Adrenal gland (tissue), 12 donors: ENCODE results near the gene RAB20. TPM values are rescaled to one million over a fixed set of nuclear protein-coding genes. Genes with fewer than 3 reads are reported as not detected.

Source experiments
- DNase-seq, 7 donors: peaks; one replicate each; pipeline ENCODE4 v3.0.0-alpha.2; 2019 to 2020
- H3K27ac ChIP-seq, 5 donors: fragments of 200-600 bp; sonication (generic) in 4 of 5; 1 replicate in 3 of 5; 2 replicates in 2 of 5; pipeline versions ENCODE4 v1.5.1 to v1.8.0; 2016 to 2020; ENCODE audit warnings: mild to moderate bottlenecking in 1 of 5
- H3K27me3 ChIP-seq: fragments of 200-600 bp; 2 replicates; pipeline ENCODE4 v1.8.0; 2021
- H3K36me3 ChIP-seq, 2 donors: fragments of 200-600 bp; replicated peaks in 1 of 2; 1 replicate in 1 of 2; 2 replicates in 1 of 2; pipeline versions ENCODE4 v1.5.1 to v1.8.0; 2018 to 2022
- H3K4me1 ChIP-seq, 2 donors: fragments of 200-600 bp; replicated peaks in 1 of 2; 1 replicate in 1 of 2; 2 replicates in 1 of 2; pipeline versions ENCODE4 v1.5.1 to v1.8.0; 2018 to 2021
- H3K4me3 ChIP-seq, 4 donors: fragments of 200-600 bp; sonication (generic) in 3 of 4; one replicate each; pipeline ENCODE4 v1.5.1; 2016 to 2018
- H3K9me3 ChIP-seq, 3 donors: fragments of 200-600 bp; sonication (generic) in 1 of 3; replicated peaks in 1 of 3; 1 replicate in 2 of 3; 2 replicates in 1 of 3; pipeline versions ENCODE4 v1.5.1 to v1.8.0; 2016 to 2021
- CTCF ChIP-seq, 6 experiments: fragments of 450-650 bp in 4 of 6; fragments of 200-600 bp in 2 of 6; sonication (generic) in 1 of 6; IDR thresholded peaks; 1 replicate in 5 of 6; 2 replicates in 1 of 6; pipeline versions ENCODE4 v1.5.1 to v1.8.0; 2016 to 2021; ENCODE audit warnings: antibody characterized with exemption in 6 of 6, mild to moderate bottlenecking in 2 of 6, moderate library complexity in 1 of 6
- POLR2A ChIP-seq, 2 donors: fragments of 450-650 bp; IDR thresholded peaks; one replicate each; pipeline ENCODE4 v1.6.1; 2017; ENCODE audit warnings: antibody characterized with exemption in 2 of 2, mild to moderate bottlenecking in 2 of 2, moderate library complexity in 1 of 2
- WGBS, 4 donors: extraction: QIAGEN DNeasy Blood & Tissue Kit in 2 of 4; methylation state at CpG; one replicate each; pipeline versions ENCODE4 v1.1.5 to v1.1.7; 2013 to 2017; 5-methylcytosine and 5-hydroxymethylcytosine counted together
- intact Hi-C, 2 donors: fragments of 100-400 bp; cut with DNase I; formaldehyde crosslinking; loops; one replicate each; pipeline versions ENCODE4 v1.14.1 to v1.15.0; 2022 to 2023
- polyA plus RNA-seq, 3 donors: library from polyadenylated mRNA; stranded (reverse); fragments of 200-250 nt in 2 of 3; fragments of 350-450 nt in 1 of 3; fragmentation: Illumina TruSeq in 1 of 3; extraction: RNeasy Lipid Tissue Mini Kit (QIAGEN cat#74804) in 1 of 3; gene quantifications; one replicate each; pipeline ENCODE4 v1.2.3, GENCODE V29; 2013 to 2014
- total RNA-seq, 9 donors: library from RNA; depleted of rRNA in 4 of 9; stranded (reverse); fragments of >200 nt in 4 of 9; fragments of 120-200 nt in 1 of 9; fragmentation: NEBNext Ultra II Directional in 1 of 9; extraction: Animal tissue kit (Norgen Biotek cat#: 25700) in 1 of 9; gene quantifications; one replicate each; pipeline versions ENCODE4 v1.1.0 to v1.2.4, GENCODE V29; 2013 to 2023
- donor health status: healthy with polysubstance abuse.
- donor health status: Bipolar disorder and iron deficiency.
- donor health status: DM: yes; HTN: yes; CAD: no.
- donor health status: DM: no; HTN: no; CAD: no.
- donor health status: DM: no; HTN: no; CAD: no.
- donor health status: DM: yes; HTN: yes; CAD: no.

The RAB20 gene
- total and polyA plus RNA-seq, 12 donors = 15.0 to 259 (median 40.5) TPM

- Histone ChIP-seq H3K27ac (no peak overlapping the region), H3K36me3 (no peaks in the 10 kb centered on the region), H3K27me3 (no peaks in the 10 kb centered on the region), H3K4me1 (no peaks in the 10 kb centered on the region), H3K4me3 (no peak overlapping the region), H3K9me3 (no peaks in the 10 kb centered on the region)
- peak in 6 of 7 donors; percentile 26 to 59 (median 41) for DNase-seq
- peak; percentile 51 to 86 (median 75) for TF ChIP-seq CTCF (IDR thresholded peaks at IDR 0.05)
- TF ChIP-seq POLR2A (IDR thresholded peaks at IDR 0.05) = no peak
- intact Hi-C loops = loop anchor here in 1 of 2 donors (10.0 kb wide), 1 partner anchor 231 kb away; no protein-coding TSS in a partner anchor
- WGBS, 4 donors = 37 to 43% (median 41%) methylated on average over 6 of the region's 6 CpGs
Measured at GRCh38 chr13:110593430-110594130, 32.1 kb upstream of the RAB20 start.

GRCh38 chr13:110592665-110593064 lies 31.1 kb upstream of the RAB20 start:
- no peak overlapping the region for H3K27ac ChIP-seq
- no peaks in the 10 kb centered on the region for H3K4me1 ChIP-seq
- no peaks in the 10 kb centered on the region for H3K9me3 ChIP-seq
- intact Hi-C loops = loop anchor here in 1 of 2 donors (10.0 kb wide), 1 partner anchor 232 kb away; no protein-coding TSS in a partner anchor
- DNase-seq = no peak
- no peaks in the 10 kb centered on the region for H3K36me3 ChIP-seq
- TF ChIP-seq POLR2A (IDR thresholded peaks at IDR 0.05) = no peak
- no peak for TF ChIP-seq CTCF (IDR thresholded peaks at IDR 0.05)
- 56 to 73% (median 61%) methylated on average over 2 of the region's 2 CpGs for WGBS, 4 donors
- H3K27me3 ChIP-seq = no peaks in the 10 kb centered on the region
- H3K4me3 ChIP-seq = no peak overlapping the region

GRCh38 chr13:110590577-110590976 lies 29.1 kb upstream of the RAB20 start:
- intact Hi-C loops = loop anchor here in 1 of 2 donors (10.0 kb wide), 1 partner anchor 234 kb away; no protein-coding TSS in a partner anchor
- 68 to 80% (median 77%) methylated on average over 6 of the region's 6 CpGs for WGBS, 4 donors

More at GRCh38 chr13:110590577-110590976, 29.1 kb upstream of the RAB20 start:
- Histone ChIP-seq H3K4me1 (no peaks in the 10 kb centered on the region), H3K9me3 (no peaks in the 10 kb centered on the region), H3K27me3 (no peaks in the 10 kb centered on the region), H3K27ac (no peak overlapping the region), H3K36me3 (no peaks in the 10 kb centered on the region), H3K4me3 (no peak overlapping the region)
- TF ChIP-seq POLR2A (IDR thresholded peaks at IDR 0.05) (no peak), CTCF (IDR thresholded peaks at IDR 0.05) (no peak)
- no peak for DNase-seq
